HepG2 (cell line): Measurements from ENCODE around the gene COL9A3. TPM values are rescaled to one million over a fixed set of nuclear protein-coding genes. Genes with fewer than 3 reads are reported as not detected.
A peak's percentile ranks its signal among the peaks of the same experiment; 100 is the strongest.

Experiments used
- AHR ChIP-seq: IDR thresholded peaks from 2 replicates; pipeline ENCODE4 v1.6.1; 2018; ENCODE audit warnings: missing genetic modification reagents, missing compliant biosample characterization
- ARHGAP35 ChIP-seq: sonication (generic); formaldehyde crosslinking; IDR thresholded peaks from 2 replicates; pipeline ENCODE4 v1.9.0; 2022; ENCODE audit warnings: mild to moderate bottlenecking, inconsistent platforms, moderate library complexity, missing genetic modification reagents, borderline replicate concordance
- CCAR2 ChIP-seq: fragments of 200-400 bp; formaldehyde crosslinking; optimal IDR thresholded peaks from 2 replicates; pipeline ENCODE3; 2018; ENCODE audit warnings: low read depth, mild to moderate bottlenecking, low read length, moderate library complexity
- CEBPG ChIP-seq: IDR thresholded peaks from 2 replicates; pipeline ENCODE4 v1.6.1; 2016
- CHD4 ChIP-seq: fragments of 200-600 bp; sonication (generic); IDR thresholded peaks from 2 replicates; pipeline ENCODE4 v1.7.0; 2017; ENCODE audit warnings: mild to moderate bottlenecking, low read length, borderline replicate concordance
- ESRRA ChIP-seq: sonication (generic); formaldehyde crosslinking; IDR thresholded peaks from 2 replicates; pipeline ENCODE4 v1.5.1; 2020; ENCODE audit warnings: mild to moderate bottlenecking, low read depth, missing genetic modification reagents
- LCORL ChIP-seq, 2 experiments: fragments of 450-650 bp in 1 of 2; sonication (generic) in 1 of 2; formaldehyde crosslinking in 1 of 2; IDR thresholded peaks; 2 replicates each; pipeline versions ENCODE4 v1.5.0 to v1.6.1; 2017 to 2020; ENCODE audit warnings: antibody characterized with exemption in 1 of 2, missing genetic modification reagents in 1 of 2
- MNT ChIP-seq: fragments of 450-650 bp; IDR thresholded peaks from 2 replicates; pipeline ENCODE4 v1.6.1; 2016
- NFIC ChIP-seq: IDR thresholded peaks from 2 replicates; pipeline ENCODE4 v1.6.1; 2012; ENCODE audit warnings: mild to moderate bottlenecking, low read length, inconsistent platforms
- PHF20 ChIP-seq: sonication (generic); formaldehyde crosslinking; IDR thresholded peaks from 2 replicates; pipeline ENCODE4 v1.5.0; 2020; ENCODE audit warnings: mild to moderate bottlenecking, missing genetic modification reagents
- PHF21A ChIP-seq: sonication (generic); formaldehyde crosslinking; IDR thresholded peaks from 2 replicates; pipeline ENCODE4 v1.5.0; 2020; ENCODE audit warnings: mild to moderate bottlenecking, missing genetic modification reagents
- RAD51 ChIP-seq: fragments of 450-650 bp; IDR thresholded peaks from 2 replicates; pipeline ENCODE4 v1.6.1; 2016; ENCODE audit warnings: borderline replicate concordance
- RNF2 ChIP-seq: fragments of 450-650 bp; conservative IDR thresholded peaks from 2 replicates; pipeline ENCODE4 v1.6.1; 2016; ENCODE audit warnings: low read depth
- SNAI1 ChIP-seq: sonication (generic); formaldehyde crosslinking; IDR thresholded peaks from 2 replicates; pipeline ENCODE4 v1.5.0; 2020; ENCODE audit warnings: mild to moderate bottlenecking, missing genetic modification reagents, borderline replicate concordance
- TBX2 ChIP-seq: sonication (generic); formaldehyde crosslinking; IDR thresholded peaks from 2 replicates; pipeline ENCODE4 v1.5.0; 2020; ENCODE audit warnings: missing genetic modification reagents, mild to moderate bottlenecking, borderline replicate concordance
- YY1 ChIP-seq: IDR thresholded peaks from 2 replicates; pipeline ENCODE4 v1.6.1; 2011; ENCODE audit warnings: low read length, low read depth, moderate library complexity, mild to moderate bottlenecking; ENCODE audit not compliant: insufficient read depth, insufficient replicate concordance
- ZBTB20 ChIP-seq: sonication (generic); formaldehyde crosslinking; IDR thresholded peaks from 2 replicates; pipeline ENCODE4 v1.8.1; 2023; ENCODE audit warnings: missing genetic modification reagents, low read depth, mild to moderate bottlenecking, borderline replicate concordance
- ZBTB42 ChIP-seq: sonication (generic); formaldehyde crosslinking; IDR thresholded peaks from 2 replicates; pipeline ENCODE4 v1.5.0; 2020; ENCODE audit warnings: mild to moderate bottlenecking, missing genetic modification reagents
- ZNF205 ChIP-seq: IDR thresholded peaks from 2 replicates; pipeline ENCODE4 v1.6.1; 2018; ENCODE audit warnings: missing biosample characterization, missing genetic modification reagents
- ZNF3 ChIP-seq: IDR thresholded peaks from 2 replicates; pipeline ENCODE4 v1.7.0; 2017; ENCODE audit warnings: inconsistent platforms
- ZNF616 ChIP-seq: sonication (generic); formaldehyde crosslinking; IDR thresholded peaks from 2 replicates; pipeline ENCODE4 v1.5.0; 2020; ENCODE audit warnings: low read depth, mild to moderate bottlenecking, missing genetic modification reagents
- ZNF775 ChIP-seq: sonication (generic); formaldehyde crosslinking; IDR thresholded peaks from 2 replicates; pipeline ENCODE4 v1.4.0; 2020; ENCODE audit warnings: missing genetic modification reagents, mild to moderate bottlenecking, moderate library complexity, borderline replicate concordance
- ZNF776 ChIP-seq: sonication (generic); formaldehyde crosslinking; IDR thresholded peaks from 2 replicates; pipeline ENCODE4 v1.4.0; 2020; ENCODE audit warnings: mild to moderate bottlenecking, missing genetic modification reagents
- polyA plus RNA-seq, 8 experiments: library from polyadenylated mRNA; depleted of rRNA in 3 of 8; stranded (reverse) in 7 of 8; unstranded in 1 of 8; fragments of >200 nt; fragmentation: Illumina TruSeq in 4 of 8; extraction: Trizol in 4 of 8; gene quantifications; 2 replicates each; pipeline versions ENCODE4 v1.2.1 to v1.2.3, GENCODE V29; 2011 to 2016; ENCODE audit warnings: low read depth in 4 of 8, missing spikeins in 1 of 8, mixed read lengths in 1 of 8; ENCODE audit not compliant: insufficient read depth in 1 of 8
- total RNA-seq, 5 experiments: library from RNA; depleted of rRNA; stranded (reverse); fragments of >200 nt; fragmentation: Illumina TruSeq; extraction: Trizol; gene quantifications; 2 replicates each; pipeline ENCODE4 v1.2.3, GENCODE V29; 2016; ENCODE audit warnings: low read depth in 1 of 5
- TF ChIP-seq, protein P1 (sequence below): sonication (generic); formaldehyde crosslinking; IDR thresholded peaks from 2 replicates; pipeline ENCODE4 v1.4.0; 2020; ENCODE audit warnings: missing genetic modification reagents
- TF ChIP-seq, protein P2 (sequence below): sonication (generic); formaldehyde crosslinking; IDR thresholded peaks from 2 replicates; pipeline ENCODE4 v1.5.0; 2020; ENCODE audit warnings: missing genetic modification reagents

The COL9A3 gene
- total and polyA plus RNA-seq, 2 of the 13 experiments (the other 11 are each of a cell fraction or from before 2014, with no cell fraction given) = 155 to 204 TPM

DNA sequence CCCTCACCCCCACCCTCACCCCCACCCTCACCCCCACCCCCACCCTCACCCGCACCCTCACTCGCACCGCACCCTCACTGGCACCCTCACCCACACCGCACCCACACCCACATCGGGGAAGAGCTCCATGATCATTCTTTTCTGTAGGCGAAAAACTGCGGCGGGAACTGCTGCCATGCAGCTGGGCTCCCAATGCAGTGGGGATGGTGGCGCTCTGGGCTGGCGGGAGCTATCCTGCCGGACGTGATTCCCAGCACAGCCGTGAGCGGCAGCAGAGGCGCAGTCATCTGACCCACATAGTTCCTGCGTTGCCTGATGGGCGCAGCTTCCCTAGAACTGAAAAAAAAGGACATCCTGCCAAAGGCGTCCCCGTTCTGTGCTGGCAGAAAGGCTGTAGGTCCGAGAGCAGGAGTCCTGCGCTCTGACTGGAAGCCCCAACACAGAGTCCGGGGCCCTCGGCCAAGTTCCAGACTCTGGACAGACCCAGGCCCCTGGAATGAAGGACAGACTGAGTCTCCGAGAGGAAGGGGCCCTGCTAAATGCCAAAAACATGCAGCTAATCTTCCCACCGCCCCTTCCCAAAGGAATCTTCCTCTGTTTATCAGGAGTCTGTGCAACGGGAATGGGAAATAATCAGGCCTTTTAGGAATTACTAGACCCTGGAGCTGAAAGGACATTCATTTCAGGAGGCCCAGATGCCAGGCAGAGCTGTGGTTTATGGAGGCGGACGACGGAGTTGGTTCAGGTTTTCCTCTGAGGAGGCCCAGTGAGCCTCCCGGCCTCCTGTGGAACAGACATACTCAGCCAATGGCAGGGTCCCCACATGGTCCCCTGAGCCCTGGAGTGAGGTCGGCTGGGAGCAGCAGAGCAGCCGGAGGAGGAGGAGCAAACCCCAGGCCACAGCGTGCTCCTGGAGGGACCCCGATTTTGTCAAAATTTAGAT, 58.8 kb downstream of the COL9A3 start (continued):
- TF ChIP-seq ZBTB20 (CRISPR knock-in tag) = peak; percentile 56; the same call in 1 of the 2 replicates
- no peak for TF ChIP-seq ZNF3 (CRISPR knock-in tag)
- no peak; the same call in 1 of the 2 replicates for TF ChIP-seq ARHGAP35
- TF ChIP-seq AHR (CRISPR knock-in tag) = peak; percentile 62; the same call in 1 of the 2 replicates
- TF ChIP-seq ZNF776 = peak; percentile 59; the same call in 1 of the 2 replicates
- peak; percentile 79 for TF ChIP-seq YY1
- TF ChIP-seq LCORL (IDR thresholded peaks at IDR 0.05) = no peak
- peak; percentile 71 for TF ChIP-seq LCORL (CRISPR knock-in tag; IDR thresholded peaks at IDR 0.05)
- TF ChIP-seq CHD4 = 0 out of 2 replicates have a peak, but pooled peaks have one; percentile 28
- peak; percentile 33; the same call in 1 of the 2 replicates for TF ChIP-seq RNF2
- TF ChIP-seq, protein P1, sequence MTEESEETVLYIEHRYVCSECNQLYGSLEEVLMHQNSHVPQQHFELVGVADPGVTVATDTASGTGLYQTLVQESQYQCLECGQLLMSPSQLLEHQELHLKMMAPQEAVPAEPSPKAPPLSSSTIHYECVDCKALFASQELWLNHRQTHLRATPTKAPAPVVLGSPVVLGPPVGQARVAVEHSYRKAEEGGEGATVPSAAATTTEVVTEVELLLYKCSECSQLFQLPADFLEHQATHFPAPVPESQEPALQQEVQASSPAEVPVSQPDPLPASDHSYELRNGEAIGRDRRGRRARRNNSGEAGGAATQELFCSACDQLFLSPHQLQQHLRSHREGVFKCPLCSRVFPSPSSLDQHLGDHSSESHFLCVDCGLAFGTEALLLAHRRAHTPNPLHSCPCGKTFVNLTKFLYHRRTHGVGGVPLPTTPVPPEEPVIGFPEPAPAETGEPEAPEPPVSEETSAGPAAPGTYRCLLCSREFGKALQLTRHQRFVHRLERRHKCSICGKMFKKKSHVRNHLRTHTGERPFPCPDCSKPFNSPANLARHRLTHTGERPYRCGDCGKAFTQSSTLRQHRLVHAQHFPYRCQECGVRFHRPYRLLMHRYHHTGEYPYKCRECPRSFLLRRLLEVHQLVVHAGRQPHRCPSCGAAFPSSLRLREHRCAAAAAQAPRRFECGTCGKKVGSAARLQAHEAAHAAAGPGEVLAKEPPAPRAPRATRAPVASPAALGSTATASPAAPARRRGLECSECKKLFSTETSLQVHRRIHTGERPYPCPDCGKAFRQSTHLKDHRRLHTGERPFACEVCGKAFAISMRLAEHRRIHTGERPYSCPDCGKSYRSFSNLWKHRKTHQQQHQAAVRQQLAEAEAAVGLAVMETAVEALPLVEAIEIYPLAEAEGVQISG = peak; percentile 81
- no peak for TF ChIP-seq CCAR2
- 0 out of 2 replicates have a peak, but pooled peaks have one; percentile 52 for TF ChIP-seq ZNF775 (CRISPR knock-in tag)
- no peak for TF ChIP-seq NFIC
- TF ChIP-seq TBX2 = no peak; the same call in 1 of the 2 replicates
- 0 out of 2 replicates have a peak, but pooled peaks have one; percentile 24 for TF ChIP-seq PHF20 (CRISPR knock-in tag)
- TF ChIP-seq PHF21A (CRISPR knock-in tag) = peak; percentile 84
- TF ChIP-seq CEBPG (CRISPR knock-in tag) = no peak
- TF ChIP-seq SNAI1 (CRISPR knock-in tag) = peak; percentile 63; the same call in 1 of the 2 replicates
- TF ChIP-seq ZNF205 = peak; percentile 66
- TF ChIP-seq ZNF616 (CRISPR knock-in tag) = peak; percentile 46; the same call in 1 of the 2 replicates
- no peak for TF ChIP-seq ESRRA (CRISPR knock-in tag)
- TF ChIP-seq, protein P2, sequence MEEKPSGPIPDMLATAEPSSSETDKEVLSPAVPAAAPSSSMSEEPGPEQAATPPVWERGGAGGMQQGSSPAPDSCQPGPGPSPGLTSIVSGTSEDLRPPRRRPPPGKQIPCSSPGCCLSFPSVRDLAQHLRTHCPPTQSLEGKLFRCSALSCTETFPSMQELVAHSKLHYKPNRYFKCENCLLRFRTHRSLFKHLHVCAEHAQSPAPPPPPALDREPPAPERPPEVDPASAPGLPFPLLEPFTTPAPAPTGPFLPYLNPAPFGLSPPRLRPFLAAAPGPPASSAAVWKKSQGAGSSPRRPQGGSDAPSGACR (CRISPR knock-in tag) = no peak
- TF ChIP-seq ZBTB42 (CRISPR knock-in tag) = no peak
- TF ChIP-seq RAD51 = no peak
- no peak for TF ChIP-seq MNT
